PC-3 (cell line): ENCODE data around the gene SEC63. TPM values are rescaled to one million over a fixed set of nuclear protein-coding genes. Genes with fewer than 3 reads are reported as not detected.

Experiments
- ATAC-seq: fragments of 200-7000 bp; cut with Tn5 transposase; 2 replicates; pipeline ENCODE4 v1.9.1; 2020; ENCODE audit warnings: mild to moderate bottlenecking, moderate library complexity
- BruUV-seq: library from RNA; stranded (reverse); fragments of 400-500 nt; replicated peaks from 2 replicates; lab custom pipeline; 2021; lab: Mats Ljungman, UMichigan
- CTCF ChIA-PET: fragments of 300-600 bp; sonication (Branson Sonifier 250); formaldehyde crosslinking; loops from one replicate; lab custom pipeline; 2022; ENCODE audit warnings: antibody characterized with exemption; lab: Charles Lee
- POLR2A ChIA-PET: fragments of 300-600 bp; sonication (Branson Sonifier 250); formaldehyde crosslinking; loops from one replicate; lab custom pipeline; 2022; ENCODE audit warnings: antibody characterized with exemption; ENCODE audit not compliant: unreplicated experiment; lab: Charles Lee
- DNase-seq: peaks from one replicate; pipeline ENCODE4 v3.0.0-alpha.2; 2015
- H2AFZ ChIP-seq: fragments of 300-600 bp; sonication (generic); 2 replicates; pipeline ENCODE4 v1.6.0; 2016; ENCODE audit warnings: antibody characterized with exemption, low read length
- H3F3A ChIP-seq: fragments of 300-600 bp; sonication (generic); one replicate; pipeline ENCODE4 v1.6.0; 2017; ENCODE audit warnings: antibody characterized with exemption, low read length, control low read depth, mild to moderate bottlenecking; ENCODE audit not compliant: unreplicated experiment
- H3K27ac ChIP-seq: fragments of 300-600 bp; sonication (generic); 2 replicates; pipeline ENCODE4 v1.5.1; 2016; ENCODE audit warnings: mild to moderate bottlenecking, low read length
- H3K27me3 ChIP-seq: fragments of 300-600 bp; sonication (generic); 2 replicates; pipeline ENCODE4 v1.6.1; 2016; ENCODE audit warnings: low read length, mixed read lengths
- H3K36me3 ChIP-seq: fragments of 300-600 bp; sonication (generic); 2 replicates; pipeline ENCODE4 v1.6.1; 2016; ENCODE audit warnings: low read depth, mixed run types, low read length, mixed read lengths
- H3K4me1 ChIP-seq: fragments of 300-600 bp; sonication (generic); 2 replicates; pipeline ENCODE4 v1.5.1; 2016; ENCODE audit warnings: low read length; ENCODE audit not compliant: insufficient read depth
- H3K4me2 ChIP-seq: fragments of 300-600 bp; sonication (generic); 2 replicates; pipeline ENCODE4 v1.6.0; 2016; ENCODE audit warnings: low read length
- H3K4me3 ChIP-seq: fragments of 300-600 bp; sonication (generic); 2 replicates; pipeline ENCODE4 v1.5.1; 2016; ENCODE audit warnings: mild to moderate bottlenecking, low read length, mixed read lengths
- H3K79me2 ChIP-seq: fragments of 300-600 bp; sonication (generic); 2 replicates; pipeline ENCODE4 v1.6.1; 2017; ENCODE audit warnings: low read length, mixed read lengths
- H3K9ac ChIP-seq: fragments of 300-600 bp; sonication (generic); 2 replicates; pipeline ENCODE4 v1.6.0; 2016; ENCODE audit warnings: mild to moderate bottlenecking, low read length
- H3K9me2 ChIP-seq: fragments of 300-600 bp; sonication (generic); replicated peaks from 2 replicates; pipeline ENCODE4 v1.6.1; 2016; ENCODE audit warnings: mixed run types, low read length, mixed read lengths
- H3K9me3 ChIP-seq: fragments of 300-600 bp; sonication (generic); 2 replicates; pipeline ENCODE4 v1.6.1; 2016; ENCODE audit warnings: low read length, mixed read lengths
- H4K20me1 ChIP-seq: fragments of 300-600 bp; sonication (generic); 2 replicates; pipeline ENCODE4 v1.6.1; 2016; ENCODE audit warnings: low read length, mixed read lengths
- EZH2 ChIP-seq: fragments of 300-600 bp; sonication (generic); IDR thresholded peaks from one replicate; pipeline ENCODE4 v1.6.1; 2017; ENCODE audit warnings: antibody characterized with exemption, mild to moderate bottlenecking, low read length; ENCODE audit not compliant: unreplicated experiment
- EZH2phosphoT487 ChIP-seq: fragments of 300-600 bp; sonication (generic); IDR thresholded peaks from 2 replicates; pipeline ENCODE4 v1.6.1; 2018; ENCODE audit warnings: mild to moderate bottlenecking, antibody characterized with exemption, low read length, borderline replicate concordance
- intact Hi-C: fragments of 100-400 bp; cut with micrococcal nuclease; formaldehyde crosslinking; loops from 2 replicates; pipeline ENCODE4 v1.9.0; 2023
- total RNA-seq: library from RNA; depleted of rRNA; stranded (reverse); fragments of >200 nt; gene quantifications from 2 replicates; pipeline ENCODE4 v1.2.3, GENCODE V29; 2014
- TF ChIP-seq, protein P1 (sequence below): fragments of 300-600 bp; sonication (generic); conservative IDR thresholded peaks from 2 replicates; pipeline ENCODE4 v1.5.1; 2017; ENCODE audit warnings: antibody characterized with exemption, low read depth, mild to moderate bottlenecking, low read length

Gene SEC63
- total RNA-seq, 1 experiment from 2014 or later = 12.2 TPM

DNA sequence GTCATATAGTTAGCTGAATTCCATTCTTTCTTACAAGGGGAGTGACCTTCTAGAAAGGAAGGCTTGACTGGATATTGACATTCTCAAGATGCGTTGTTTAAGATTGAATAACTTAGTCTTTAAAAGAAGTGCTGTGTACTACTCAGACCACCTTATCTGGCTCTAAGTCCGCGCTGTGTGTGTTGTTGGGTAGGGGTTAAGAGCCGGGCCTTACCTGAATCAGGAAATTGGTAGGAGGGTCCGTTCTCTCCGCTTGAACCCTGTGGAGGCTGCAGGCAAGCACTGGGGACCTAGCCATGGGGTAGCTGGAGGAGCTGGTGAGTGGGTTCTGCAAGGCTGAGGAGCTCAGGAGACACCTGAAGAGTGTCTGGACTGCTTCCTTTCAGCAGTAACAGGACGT lies 124.9 kb downstream of the SEC63 start:
- DNase-seq (no peak), ATAC-seq (no peak)
- intact Hi-C loops = no loop called here
- Histone ChIP-seq H3K4me2 (no peak overlapping the region), H3K27me3 (no peaks in the 10 kb centered on the region), H3K9me2 (no peaks in the 10 kb centered on the region), H4K20me1 (no peaks in the 10 kb centered on the region), H3K79me2 (no peaks in the 10 kb centered on the region), H3K4me3 (no peak overlapping the region), H3K9ac (no peak overlapping the region), H3K27ac (no peak overlapping the region), H3K36me3 (no peaks in the 10 kb centered on the region), H3K9me3 (no peaks in the 10 kb centered on the region), H3F3A (no peaks in the 10 kb centered on the region), H3K4me1 (no peaks in the 10 kb centered on the region), H2AFZ (no peak overlapping the region)
- CTCF ChIA-PET = interaction anchor here (0.5 kb wide), 1 partner anchor 128 kb away, joined by 3 read pairs; no protein-coding TSS in a partner anchor
- POLR2A ChIA-PET = no interaction called here
- BruUV-seq = no TSS peak
- TF ChIP-seq, protein P1, sequence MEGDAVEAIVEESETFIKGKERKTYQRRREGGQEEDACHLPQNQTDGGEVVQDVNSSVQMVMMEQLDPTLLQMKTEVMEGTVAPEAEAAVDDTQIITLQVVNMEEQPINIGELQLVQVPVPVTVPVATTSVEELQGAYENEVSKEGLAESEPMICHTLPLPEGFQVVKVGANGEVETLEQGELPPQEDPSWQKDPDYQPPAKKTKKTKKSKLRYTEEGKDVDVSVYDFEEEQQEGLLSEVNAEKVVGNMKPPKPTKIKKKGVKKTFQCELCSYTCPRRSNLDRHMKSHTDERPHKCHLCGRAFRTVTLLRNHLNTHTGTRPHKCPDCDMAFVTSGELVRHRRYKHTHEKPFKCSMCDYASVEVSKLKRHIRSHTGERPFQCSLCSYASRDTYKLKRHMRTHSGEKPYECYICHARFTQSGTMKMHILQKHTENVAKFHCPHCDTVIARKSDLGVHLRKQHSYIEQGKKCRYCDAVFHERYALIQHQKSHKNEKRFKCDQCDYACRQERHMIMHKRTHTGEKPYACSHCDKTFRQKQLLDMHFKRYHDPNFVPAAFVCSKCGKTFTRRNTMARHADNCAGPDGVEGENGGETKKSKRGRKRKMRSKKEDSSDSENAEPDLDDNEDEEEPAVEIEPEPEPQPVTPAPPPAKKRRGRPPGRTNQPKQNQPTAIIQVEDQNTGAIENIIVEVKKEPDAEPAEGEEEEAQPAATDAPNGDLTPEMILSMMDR = no peak
- TF ChIP-seq EZH2phosphoT487 (no peak), EZH2 (no peak)

DNA sequence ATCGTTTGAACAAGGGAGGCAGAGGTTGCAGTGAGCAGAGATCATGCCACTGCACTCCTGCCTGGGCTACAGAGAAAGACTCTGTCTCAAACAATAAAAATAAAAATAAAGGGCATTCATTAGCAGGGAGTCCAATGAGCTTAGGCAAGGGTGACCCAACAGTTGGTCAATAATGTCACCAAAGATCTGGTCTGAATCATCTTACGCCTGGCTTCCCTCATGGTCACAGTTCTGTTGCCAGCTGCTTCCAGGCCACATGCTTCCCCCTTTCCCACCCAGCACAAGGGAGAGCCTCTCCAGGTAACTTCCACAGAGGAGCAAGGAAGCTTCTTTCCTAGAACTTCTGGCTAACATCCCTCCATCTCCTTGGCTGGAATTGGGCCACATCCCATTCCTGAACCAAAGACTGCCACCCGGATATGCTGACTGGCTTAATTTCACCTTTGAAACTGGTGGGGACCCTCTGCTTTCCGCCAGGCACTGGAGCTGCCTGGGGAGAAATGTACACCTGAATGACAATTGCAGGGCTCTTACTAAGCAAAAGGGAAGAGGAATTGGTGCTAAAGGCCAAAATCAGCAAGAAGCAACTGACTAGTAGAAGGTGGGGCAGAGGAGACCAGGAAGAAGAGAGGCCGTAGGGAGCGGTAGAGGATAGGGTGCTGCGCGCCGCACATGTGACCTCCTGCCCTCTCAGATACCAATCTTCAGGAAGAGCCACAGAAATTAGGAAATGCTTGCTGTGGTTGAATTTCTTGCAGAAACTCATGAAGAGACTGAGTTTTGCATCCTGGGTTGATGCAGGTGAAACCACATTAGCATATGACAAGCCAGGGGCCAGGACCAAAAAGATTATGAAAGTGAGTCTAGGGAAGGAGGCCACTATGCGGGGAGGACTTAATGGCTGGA lies 125.6 kb downstream of the SEC63 start:
- no TSS peak for BruUV-seq
- H3K36me3 ChIP-seq = no peaks in the 10 kb centered on the region
- no peaks in the 10 kb centered on the region for H3K9me3 ChIP-seq
- no peak overlapping the region for H3K4me3 ChIP-seq
- intact Hi-C loops = no loop called here
- DNase-seq = no peak
- CTCF ChIA-PET = no interaction called here
- no peaks in the 10 kb centered on the region for H3F3A ChIP-seq
- H3K79me2 ChIP-seq = no peaks in the 10 kb centered on the region
- H3K9me2 ChIP-seq = no peaks in the 10 kb centered on the region
- no peak overlapping the region for H2AFZ ChIP-seq
- no peaks in the 10 kb centered on the region for H3K27me3 ChIP-seq
- H3K4me2 ChIP-seq = no peak overlapping the region
- POLR2A ChIA-PET = no interaction called here
- no peak overlapping the region for H3K27ac ChIP-seq
- ATAC-seq = no peak
- H3K9ac ChIP-seq = no peak overlapping the region
- TF ChIP-seq EZH2phosphoT487 (no peak), EZH2 (no peak)
- TF ChIP-seq, protein P1 = no peak
- H3K4me1 ChIP-seq = no peaks in the 10 kb centered on the region
- H4K20me1 ChIP-seq = no peaks in the 10 kb centered on the region

DNA sequence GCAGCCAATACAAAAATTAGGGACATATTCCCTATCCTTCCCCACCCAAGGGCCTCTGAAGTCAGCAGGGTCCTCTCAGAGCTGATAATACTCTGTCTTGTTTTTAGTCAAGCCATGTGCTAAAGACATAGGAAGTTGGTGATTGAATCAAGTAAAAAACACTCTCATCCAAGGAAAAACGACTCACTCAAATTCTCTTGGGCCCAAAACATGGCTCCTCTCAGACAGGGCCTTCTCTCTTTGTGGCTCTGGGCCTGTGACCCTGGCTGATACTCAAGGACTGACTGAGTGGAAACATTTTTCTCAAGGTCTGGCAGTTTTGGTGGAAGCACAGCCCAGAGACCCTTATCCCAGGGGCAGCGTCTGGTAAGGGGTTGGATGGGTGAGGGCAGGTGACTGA lies 127.9 kb downstream of the SEC63 start:
- Histone ChIP-seq H3K27me3 (no peaks in the 10 kb centered on the region), H3K27ac (no peak overlapping the region), H3K79me2 (no peaks in the 10 kb centered on the region), H3K4me2 (no peak overlapping the region), H3K9me2 (no peaks in the 10 kb centered on the region), H3F3A (no peaks in the 10 kb centered on the region), H4K20me1 (no peaks in the 10 kb centered on the region), H2AFZ (no peak overlapping the region), H3K4me3 (no peak overlapping the region), H3K36me3 (no peaks in the 10 kb centered on the region), H3K9ac (no peak overlapping the region), H3K9me3 (no peaks in the 10 kb centered on the region), H3K4me1 (no peaks in the 10 kb centered on the region)
- POLR2A ChIA-PET = no interaction called here
- intact Hi-C loops = no loop called here
- DNase-seq (no peak), ATAC-seq (no peak)
- BruUV-seq = no TSS peak
- CTCF ChIA-PET = no interaction called here
- TF ChIP-seq, protein P1 = no peak
- TF ChIP-seq EZH2 = no peak
- TF ChIP-seq EZH2phosphoT487 = no peak
